Neural cell (in vitro differentiated cells): ENCODE data around the gene TPD52L1. TPM values are rescaled to one million over a fixed set of nuclear protein-coding genes. Genes with fewer than 3 reads are reported as not detected.

Source experiments
- H2AFZ ChIP-seq: fragments of 200-600, 300-800 bp; sonication (generic), shearing (Covaris generic); 2 replicates; pipeline ENCODE4 v1.6.0; 2014; ENCODE audit warnings: low read depth, mild to moderate bottlenecking, antibody characterized with exemption, low read length, moderate library complexity
- H3F3A ChIP-seq: fragments of 200-600 bp; shearing (Covaris generic); 2 replicates; pipeline ENCODE4 v1.6.1; 2016; ENCODE audit warnings: mild to moderate bottlenecking, moderate library complexity, mixed read lengths, antibody characterized with exemption, low read length; ENCODE audit not compliant: insufficient read depth, poor library complexity, severe bottlenecking
- H3K27ac ChIP-seq: fragments of 200-600, 300-800 bp; sonication (generic), shearing (Covaris generic); 2 replicates; pipeline ENCODE4 v1.5.1; 2014; ENCODE audit warnings: mild to moderate bottlenecking, low read length, moderate library complexity
- H3K27me3 ChIP-seq: fragments of 300-800, 200-600 bp; sonication (generic), shearing (Covaris generic); 2 replicates; pipeline ENCODE4 v1.6.0; 2014; ENCODE audit warnings: mild to moderate bottlenecking, low read depth, low read length, moderate library complexity; ENCODE audit not compliant: insufficient read depth
- H3K36me3 ChIP-seq: fragments of 300-800, 200-600 bp; sonication (generic), shearing (Covaris generic); 2 replicates; pipeline ENCODE4 v1.5.1; 2014; ENCODE audit warnings: mild to moderate bottlenecking, antibody characterized with exemption, low read length, moderate library complexity; ENCODE audit not compliant: insufficient read depth
- H3K4me2 ChIP-seq: fragments of 300-800, 200-600 bp; sonication (generic), shearing (Covaris generic); 2 replicates; pipeline ENCODE4 v1.6.0; 2014; ENCODE audit warnings: mild to moderate bottlenecking, low read length
- H3K4me3 ChIP-seq: fragments of 300-800, 200-600 bp; sonication (generic), shearing (Covaris generic); 2 replicates; pipeline ENCODE4 v1.5.1; 2014; ENCODE audit warnings: mild to moderate bottlenecking, low read length, moderate library complexity
- H3K79me2 ChIP-seq: fragments of 200-600 bp; shearing (Covaris generic); replicated peaks from 2 replicates; pipeline ENCODE4 v1.6.0; 2014; ENCODE audit warnings: mild to moderate bottlenecking, low read length, moderate library complexity; ENCODE audit not compliant: insufficient read depth
- H3K9ac ChIP-seq: fragments of 300-800, 200-600 bp; sonication (generic), shearing (Covaris generic); 2 replicates; pipeline ENCODE4 v1.6.1; 2016; ENCODE audit warnings: mild to moderate bottlenecking, low read length, mixed read lengths
- H3K9me2 ChIP-seq: fragments of 200-600 bp; shearing (Covaris generic); 2 replicates; pipeline ENCODE4 v1.6.1; 2016; ENCODE audit warnings: mild to moderate bottlenecking, low read length, mixed read lengths; ENCODE audit not compliant: insufficient read depth
- H3K9me3 ChIP-seq: fragments of 200-600, 300-800 bp; sonication (generic), shearing (Covaris generic); 2 replicates; pipeline ENCODE4 v1.6.1; 2016; ENCODE audit warnings: mild to moderate bottlenecking, mixed run types, low read length, moderate library complexity, mixed read lengths
- H4K20me1 ChIP-seq: fragments of 200-600 bp; shearing (Covaris generic); 2 replicates; pipeline ENCODE4 v1.6.1; 2016; ENCODE audit warnings: mild to moderate bottlenecking, mixed run types; ENCODE audit not compliant: insufficient read depth
- EP300 ChIP-seq: fragments of 450-650 bp; conservative IDR thresholded peaks from 2 replicates; pipeline ENCODE4 v1.6.1; 2014; ENCODE audit warnings: antibody characterized with exemption, mild to moderate bottlenecking, moderate library complexity; ENCODE audit not compliant: poor library complexity, severe bottlenecking
- EZH2 ChIP-seq: fragments of 200-600, 300-800 bp; shearing (Covaris generic), sonication (generic); IDR thresholded peaks from 2 replicates; pipeline ENCODE4 v1.6.1; 2014; ENCODE audit warnings: antibody characterized with exemption, low read length, borderline replicate concordance, mild to moderate bottlenecking; ENCODE audit not compliant: insufficient read depth, poor library complexity, severe bottlenecking
- MXI1 ChIP-seq: fragments of 450-650 bp; conservative IDR thresholded peaks from 2 replicates; pipeline ENCODE4 v1.6.1; 2014; ENCODE audit warnings: antibody characterized with exemption, mild to moderate bottlenecking; ENCODE audit not compliant: poor library complexity, severe bottlenecking
- POLR2AphosphoS5 ChIP-seq: IDR thresholded peaks from 2 replicates; pipeline ENCODE4 v1.6.1; 2012
- RAD21 ChIP-seq: fragments of 450-650 bp; conservative IDR thresholded peaks from 2 replicates; pipeline ENCODE4 v1.6.1; 2014; ENCODE audit warnings: antibody characterized with exemption, mild to moderate bottlenecking, moderate library complexity
- SMC3 ChIP-seq: fragments of 450-650 bp; conservative IDR thresholded peaks from 2 replicates; pipeline ENCODE4 v1.6.1; 2014; ENCODE audit warnings: antibody characterized with exemption, mild to moderate bottlenecking, moderate library complexity; ENCODE audit not compliant: poor library complexity
- TAF1 ChIP-seq: IDR thresholded peaks from 2 replicates; pipeline ENCODE4 v1.6.1; 2012; ENCODE audit warnings: low read depth
- polyA plus RNA-seq: library from polyadenylated mRNA; depleted of rRNA; stranded (reverse); fragments of >200 nt; gene quantifications from 2 replicates; pipeline ENCODE4 v1.2.3, GENCODE V29; 2014
- TF ChIP-seq, protein P1 (sequence below): IDR thresholded peaks from 2 replicates; pipeline ENCODE4 v1.6.1; 2012; ENCODE audit warnings: borderline replicate concordance
- TF ChIP-seq, protein P2 (sequence below): fragments of 450-650 bp; IDR thresholded peaks from 2 replicates; pipeline ENCODE4 v1.5.1; 2014; ENCODE audit warnings: antibody characterized with exemption, mild to moderate bottlenecking, moderate library complexity; ENCODE audit not compliant: poor library complexity, severe bottlenecking

Gene TPD52L1
- polyA plus RNA-seq, 1 donor from 2014 or later: 8.9 TPM

DNA sequence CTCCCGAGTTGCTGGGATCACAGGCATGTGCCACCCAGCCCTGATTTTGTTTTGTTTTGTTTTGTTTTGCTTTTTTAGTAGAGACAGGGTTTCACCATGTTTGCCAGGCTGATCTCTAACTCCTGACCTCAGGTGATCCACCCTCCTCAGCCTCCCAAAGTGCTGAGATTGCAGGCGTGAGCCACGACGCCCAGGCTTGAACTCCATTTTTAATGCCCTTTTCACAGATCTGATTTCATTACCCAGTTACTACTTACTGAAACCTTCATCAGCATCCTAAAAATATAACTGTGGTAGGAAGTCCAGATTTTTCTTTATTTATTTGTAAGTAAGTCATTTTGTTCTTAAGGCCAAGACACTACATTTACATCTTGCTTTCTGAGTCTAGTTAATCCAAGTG, 84.2 kb downstream of the TPD52L1 start:
- no peaks in the 10 kb centered on the region for H3K36me3 ChIP-seq
- no peak overlapping the region for H3K27ac ChIP-seq
- TF ChIP-seq EZH2 (no peak), TAF1 (no peak), SMC3 (no peak), POLR2AphosphoS5 (no peak), RAD21 (no peak)
- TF ChIP-seq, protein P1, sequence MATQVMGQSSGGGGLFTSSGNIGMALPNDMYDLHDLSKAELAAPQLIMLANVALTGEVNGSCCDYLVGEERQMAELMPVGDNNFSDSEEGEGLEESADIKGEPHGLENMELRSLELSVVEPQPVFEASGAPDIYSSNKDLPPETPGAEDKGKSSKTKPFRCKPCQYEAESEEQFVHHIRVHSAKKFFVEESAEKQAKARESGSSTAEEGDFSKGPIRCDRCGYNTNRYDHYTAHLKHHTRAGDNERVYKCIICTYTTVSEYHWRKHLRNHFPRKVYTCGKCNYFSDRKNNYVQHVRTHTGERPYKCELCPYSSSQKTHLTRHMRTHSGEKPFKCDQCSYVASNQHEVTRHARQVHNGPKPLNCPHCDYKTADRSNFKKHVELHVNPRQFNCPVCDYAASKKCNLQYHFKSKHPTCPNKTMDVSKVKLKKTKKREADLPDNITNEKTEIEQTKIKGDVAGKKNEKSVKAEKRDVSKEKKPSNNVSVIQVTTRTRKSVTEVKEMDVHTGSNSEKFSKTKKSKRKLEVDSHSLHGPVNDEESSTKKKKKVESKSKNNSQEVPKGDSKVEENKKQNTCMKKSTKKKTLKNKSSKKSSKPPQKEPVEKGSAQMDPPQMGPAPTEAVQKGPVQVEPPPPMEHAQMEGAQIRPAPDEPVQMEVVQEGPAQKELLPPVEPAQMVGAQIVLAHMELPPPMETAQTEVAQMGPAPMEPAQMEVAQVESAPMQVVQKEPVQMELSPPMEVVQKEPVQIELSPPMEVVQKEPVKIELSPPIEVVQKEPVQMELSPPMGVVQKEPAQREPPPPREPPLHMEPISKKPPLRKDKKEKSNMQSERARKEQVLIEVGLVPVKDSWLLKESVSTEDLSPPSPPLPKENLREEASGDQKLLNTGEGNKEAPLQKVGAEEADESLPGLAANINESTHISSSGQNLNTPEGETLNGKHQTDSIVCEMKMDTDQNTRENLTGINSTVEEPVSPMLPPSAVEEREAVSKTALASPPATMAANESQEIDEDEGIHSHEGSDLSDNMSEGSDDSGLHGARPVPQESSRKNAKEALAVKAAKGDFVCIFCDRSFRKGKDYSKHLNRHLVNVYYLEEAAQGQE: no peak
- TF ChIP-seq, protein P2, sequence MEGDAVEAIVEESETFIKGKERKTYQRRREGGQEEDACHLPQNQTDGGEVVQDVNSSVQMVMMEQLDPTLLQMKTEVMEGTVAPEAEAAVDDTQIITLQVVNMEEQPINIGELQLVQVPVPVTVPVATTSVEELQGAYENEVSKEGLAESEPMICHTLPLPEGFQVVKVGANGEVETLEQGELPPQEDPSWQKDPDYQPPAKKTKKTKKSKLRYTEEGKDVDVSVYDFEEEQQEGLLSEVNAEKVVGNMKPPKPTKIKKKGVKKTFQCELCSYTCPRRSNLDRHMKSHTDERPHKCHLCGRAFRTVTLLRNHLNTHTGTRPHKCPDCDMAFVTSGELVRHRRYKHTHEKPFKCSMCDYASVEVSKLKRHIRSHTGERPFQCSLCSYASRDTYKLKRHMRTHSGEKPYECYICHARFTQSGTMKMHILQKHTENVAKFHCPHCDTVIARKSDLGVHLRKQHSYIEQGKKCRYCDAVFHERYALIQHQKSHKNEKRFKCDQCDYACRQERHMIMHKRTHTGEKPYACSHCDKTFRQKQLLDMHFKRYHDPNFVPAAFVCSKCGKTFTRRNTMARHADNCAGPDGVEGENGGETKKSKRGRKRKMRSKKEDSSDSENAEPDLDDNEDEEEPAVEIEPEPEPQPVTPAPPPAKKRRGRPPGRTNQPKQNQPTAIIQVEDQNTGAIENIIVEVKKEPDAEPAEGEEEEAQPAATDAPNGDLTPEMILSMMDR: no peak
- H3K9ac ChIP-seq: no peak overlapping the region
- H3K4me3 ChIP-seq: no peak overlapping the region
- H3K4me2 ChIP-seq: no peak overlapping the region
- H2AFZ ChIP-seq: no peak overlapping the region
- H3K27me3 ChIP-seq: no peaks in the 10 kb centered on the region
- no peaks in the 10 kb centered on the region for H3F3A ChIP-seq
- no peaks in the 10 kb centered on the region for H4K20me1 ChIP-seq
- H3K79me2 ChIP-seq: no peaks in the 10 kb centered on the region
- no peaks in the 10 kb centered on the region for H3K9me2 ChIP-seq
- peaks cover 5% of the 10 kb centered on the region for H3K9me3 ChIP-seq

DNA sequence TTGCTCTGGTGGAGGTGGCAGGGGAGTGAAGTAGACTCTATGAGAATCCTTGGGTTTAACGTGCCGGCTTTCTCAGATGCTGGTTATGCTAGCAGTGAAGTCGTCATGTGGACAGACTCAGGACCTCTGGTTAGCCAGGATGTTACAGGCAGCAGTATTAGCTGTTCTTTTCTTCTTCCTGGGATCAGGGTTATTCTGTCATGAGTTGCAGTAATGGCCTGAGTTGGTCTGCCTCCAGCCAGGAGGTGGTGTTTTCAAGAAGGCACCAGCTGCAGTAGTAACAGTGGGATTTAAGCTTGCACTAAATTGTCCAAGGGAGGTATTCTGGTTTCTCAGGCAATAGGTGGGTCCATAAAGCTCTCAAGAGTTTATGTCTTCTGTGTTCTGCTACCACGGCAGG, 91.5 kb downstream of the TPD52L1 start:
- no peak overlapping the region for H3K27ac ChIP-seq
- H3F3A ChIP-seq: no peaks in the 10 kb centered on the region
- no peaks in the 10 kb centered on the region for H3K27me3 ChIP-seq
- no peak overlapping the region for H3K4me3 ChIP-seq
- H3K79me2 ChIP-seq: no peaks in the 10 kb centered on the region
- no peaks in the 10 kb centered on the region for H4K20me1 ChIP-seq
- no peak overlapping the region for H3K9ac ChIP-seq
- no peak overlapping the region for H3K4me2 ChIP-seq
- H3K36me3 ChIP-seq: no peaks in the 10 kb centered on the region
- H3K9me2 ChIP-seq: no peaks in the 10 kb centered on the region
- H2AFZ ChIP-seq: no peak overlapping the region
- TF ChIP-seq EZH2 (no peak), MXI1 (no peak), EP300 (no peak)
- peaks cover 5% of the 10 kb centered on the region for H3K9me3 ChIP-seq
